Ovary (tissue), 3 donors: ENCODE results near the gene OR5I1.

Experiments used
- CTCF ChIP-seq, 3 donors: fragments of 450-650 bp in 2 of 3; fragments of 200-600 bp in 1 of 3; IDR thresholded peaks; one replicate each; pipeline versions ENCODE4 v1.5.1 to v1.8.0; 2016 to 2022; ENCODE audit warnings: antibody characterized with exemption in 3 of 3, mild to moderate bottlenecking in 1 of 3
- EP300 ChIP-seq: sonication (generic); formaldehyde crosslinking; IDR thresholded peaks from one replicate; pipeline ENCODE4 v1.6.1; 2017; ENCODE audit warnings: antibody characterized with exemption
- POLR2A ChIP-seq: fragments of 450-650 bp; IDR thresholded peaks from one replicate; pipeline ENCODE4 v1.6.1; 2017; ENCODE audit warnings: antibody characterized with exemption, mild to moderate bottlenecking, moderate library complexity
- donor health status: DM: no; HTN: no; CAD: no.

- TF ChIP-seq CTCF (IDR thresholded peaks at IDR 0.05) (no peak), POLR2A (no peak), EP300 (no peak)
These were observed 21.7 kb downstream of the OR5I1 start, which contains the start of gene OR5W2 for GRCh38 chr11:55914482-55914881.
